ENCODE measurements around the gene ASGR2. TPM values are rescaled to one million over a fixed set of nuclear protein-coding genes. Genes with fewer than 3 reads are reported as not detected.
"Not testable (repeated sequence)": the region's sequence is repeated elsewhere in the genome, so short reads cannot be mapped to it uniquely, and the experiment has no call there.

The ASGR2 gene
- total RNA-seq, 1 experiment from 2014 or later, result not detected

DNA sequence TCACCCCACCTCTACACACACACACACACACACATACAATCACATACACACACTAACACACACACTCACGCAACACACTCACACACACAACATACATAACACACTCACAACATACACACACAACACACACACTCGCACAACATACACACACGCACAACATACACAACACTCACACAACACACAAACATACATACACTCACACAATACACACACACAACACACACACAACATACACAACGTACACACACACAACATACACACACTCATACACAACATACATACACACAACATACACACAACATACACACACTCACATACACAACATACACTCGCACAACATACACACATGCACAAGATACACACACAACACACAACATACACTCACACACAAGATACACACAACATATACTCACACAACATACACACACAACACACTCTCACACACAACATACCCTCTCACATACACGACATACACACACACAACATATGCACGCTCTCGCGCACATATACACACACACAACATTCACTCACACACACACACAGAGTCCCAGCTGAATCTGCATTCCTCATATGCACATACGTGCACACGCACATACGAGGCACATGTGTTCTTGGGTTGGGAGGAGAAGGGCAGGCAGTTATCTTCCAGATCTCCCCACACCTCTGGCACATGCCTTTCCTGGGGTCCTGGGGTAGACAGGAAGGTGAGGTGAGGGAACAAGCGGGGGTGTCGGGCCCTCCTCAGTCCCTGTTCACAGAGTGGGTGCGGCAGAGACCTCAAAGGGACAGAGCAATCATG, 1.1 kb downstream of the ASGR2 start:
- no peak overlapping the region for H3K4me3 ChIP-seq (ENCODE audit: insufficient read depth, low read depth, low read length)
- H3K27me3 ChIP-seq (ENCODE audit: control insufficient read depth, insufficient read depth, low read length), result no peaks in the 10 kb centered on the region
- no peaks in the 10 kb centered on the region for H3K36me3 ChIP-seq (replicated peaks; ENCODE audit: control insufficient read depth, insufficient read depth, low read length)
- DNase-seq, result no peak

DNA sequence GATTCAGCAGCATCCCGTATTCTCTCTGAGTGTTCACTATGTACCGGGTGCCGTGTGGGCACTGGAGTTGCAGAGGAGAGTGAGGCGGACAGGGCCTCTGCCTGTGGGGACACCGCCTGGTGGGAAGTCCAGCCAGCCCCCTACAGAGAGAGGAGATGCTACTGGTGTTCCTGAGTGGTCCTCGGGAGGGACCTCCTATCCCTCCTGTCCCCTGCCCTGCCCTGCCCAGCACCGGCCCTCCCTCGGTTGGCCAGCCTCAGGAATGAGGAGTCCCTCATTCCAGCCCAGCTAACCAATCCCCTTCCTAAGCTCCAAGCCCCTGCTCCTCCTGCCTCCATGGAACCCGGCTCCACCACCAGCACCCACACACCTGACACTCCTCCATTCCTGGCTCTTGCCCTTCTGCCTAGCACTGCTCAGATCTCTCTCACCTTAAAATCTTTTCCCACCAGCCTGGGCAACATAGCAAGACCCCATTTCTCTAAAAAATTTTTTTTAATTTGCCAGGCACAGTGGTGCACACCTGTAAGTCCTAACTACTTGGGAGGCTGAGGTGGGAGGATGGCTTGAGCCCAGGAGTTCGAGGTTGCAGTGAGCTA, 2.0 kb downstream of the ASGR2 start:
- H3K36me3 ChIP-seq (replicated peaks; ENCODE audit: control insufficient read depth, insufficient read depth, low read length), result no peaks in the 10 kb centered on the region
- H3K4me3 ChIP-seq (ENCODE audit: insufficient read depth, low read depth, low read length), result no peak overlapping the region
- no peaks in the 10 kb centered on the region for H3K27me3 ChIP-seq (ENCODE audit: control insufficient read depth, insufficient read depth, low read length)
- no peak for DNase-seq

DNA sequence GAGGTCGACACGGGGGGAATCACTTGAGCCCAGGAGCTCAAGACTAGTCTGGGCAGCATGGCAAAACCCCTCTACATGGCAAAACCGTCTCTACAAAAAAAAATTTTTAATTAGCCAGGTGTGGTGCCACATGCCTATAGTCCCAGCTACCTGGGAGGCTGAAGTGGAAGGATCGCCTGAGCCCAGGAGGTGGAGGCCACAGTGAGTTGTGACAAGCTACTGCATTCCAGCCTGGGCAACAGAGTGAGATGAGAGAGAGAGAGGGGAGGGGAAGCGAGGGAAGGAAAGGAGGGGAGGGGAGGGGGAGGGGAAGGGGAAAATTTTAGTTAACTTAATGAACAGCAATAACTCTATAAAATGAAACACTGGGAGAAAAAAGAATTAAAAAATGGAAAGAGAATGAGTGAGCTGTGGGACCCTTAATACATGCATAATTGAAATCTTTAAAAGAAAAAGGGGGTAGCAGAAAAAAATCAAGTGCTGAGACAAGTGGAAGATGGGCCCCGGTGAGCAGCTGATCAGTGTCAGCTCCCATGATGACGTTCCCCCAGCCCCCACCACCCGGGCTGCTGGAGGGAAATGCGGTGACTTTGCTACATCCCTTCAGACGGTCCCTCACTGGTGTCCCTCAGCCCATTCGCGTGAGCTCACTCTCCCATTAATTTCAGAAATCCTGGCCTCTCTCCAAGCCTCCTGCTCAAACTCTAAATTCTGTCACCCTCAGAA, 2.7 kb downstream of the ASGR2 start:
- DNase-seq, result no peak
- Histone ChIP-seq H3K27me3 (ENCODE audit: control insufficient read depth, insufficient read depth, low read length) (no peaks in the 10 kb centered on the region), H3K4me3 (ENCODE audit: insufficient read depth, low read depth, low read length) (no peak overlapping the region), H3K36me3 (replicated peaks; ENCODE audit: control insufficient read depth, insufficient read depth, low read length) (no peaks in the 10 kb centered on the region)

DNA sequence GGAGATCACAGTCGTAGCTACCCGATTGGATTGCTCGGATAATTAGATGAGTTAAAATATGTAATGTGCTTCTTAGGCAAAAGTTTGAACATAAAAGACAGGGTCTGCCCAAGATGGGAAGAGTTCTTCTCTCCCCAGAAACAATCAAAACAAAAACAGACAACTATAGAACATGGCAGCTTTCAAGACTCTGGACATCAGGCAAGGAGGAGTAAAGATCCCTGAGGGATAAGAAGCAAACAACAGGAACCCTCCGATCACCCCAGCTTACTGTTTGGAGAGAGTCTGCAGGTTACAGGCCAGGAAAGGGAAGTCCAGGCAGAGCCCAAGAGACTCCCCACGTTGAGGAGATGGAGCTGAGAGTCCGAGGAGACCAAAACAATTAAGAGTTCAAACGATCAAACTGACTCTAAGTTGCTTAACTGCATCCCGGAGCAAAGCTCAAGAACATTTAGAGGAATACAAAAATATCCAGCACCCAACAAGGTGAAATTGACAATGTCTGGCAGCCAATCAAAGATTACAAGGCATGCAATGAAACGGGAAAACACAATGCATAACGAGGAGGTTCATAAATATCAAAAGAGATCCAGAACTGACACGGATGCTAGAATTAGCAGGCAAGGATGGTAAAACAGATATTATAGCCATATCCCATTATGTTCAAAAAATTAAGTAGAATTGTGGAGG, 3.9 kb downstream of the ASGR2 start:
- no peak overlapping the region for H3K4me3 ChIP-seq (ENCODE audit: insufficient read depth, low read depth, low read length)
- DNase-seq, result no peak
- no peaks in the 10 kb centered on the region for H3K27me3 ChIP-seq (ENCODE audit: control insufficient read depth, insufficient read depth, low read length)
- H3K36me3 ChIP-seq (replicated peaks; ENCODE audit: control insufficient read depth, insufficient read depth, low read length), result no peaks in the 10 kb centered on the region

DNA sequence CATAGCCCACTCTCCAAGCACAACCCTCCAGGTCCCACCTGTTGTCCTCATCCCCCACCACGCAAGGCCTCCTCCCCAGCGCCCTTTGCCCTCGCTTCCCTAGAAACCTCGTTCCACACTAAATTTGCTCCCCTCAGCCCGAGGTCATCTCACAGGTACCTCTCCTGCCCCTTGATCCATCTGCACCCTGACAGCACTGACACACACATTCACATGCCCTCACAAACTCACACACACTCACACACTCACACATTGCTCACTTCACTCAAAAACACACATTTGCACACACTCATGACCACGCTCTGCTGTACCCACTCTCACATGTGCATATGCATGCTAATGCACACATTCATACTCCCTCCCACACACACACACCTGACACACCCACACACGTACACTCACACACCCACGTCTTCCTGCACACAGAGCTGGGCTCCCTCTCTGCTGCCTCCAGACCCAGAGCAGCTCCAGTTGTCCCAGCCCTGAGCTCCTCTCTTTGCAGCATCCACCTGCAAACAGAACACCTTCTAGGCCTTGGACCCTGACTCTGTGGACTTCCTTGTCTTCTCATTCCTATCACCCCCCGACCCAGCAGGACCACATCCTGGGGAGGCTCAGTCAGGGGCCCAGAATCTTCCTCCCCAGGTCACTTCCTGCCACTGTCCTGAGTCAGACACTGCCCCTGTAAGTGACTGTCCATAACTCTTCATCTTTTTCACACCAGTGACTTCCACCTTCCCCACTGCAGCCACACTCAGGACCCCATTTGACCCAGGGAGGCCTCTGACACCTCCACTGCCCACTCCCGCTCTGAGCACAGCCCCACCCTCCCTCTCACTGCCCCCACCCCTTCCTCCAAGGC, 4.9 kb downstream of the ASGR2 start:
- Histone ChIP-seq H3K36me3 (replicated peaks; ENCODE audit: control insufficient read depth, insufficient read depth, low read length) (no peaks in the 10 kb centered on the region), H3K27me3 (ENCODE audit: control insufficient read depth, insufficient read depth, low read length) (no peaks in the 10 kb centered on the region), H3K4me3 (ENCODE audit: insufficient read depth, low read depth, low read length) (no peak overlapping the region)
- no peak for DNase-seq

GRCh38 chr17:7108981-7109380, 5.6 kb downstream of the ASGR2 start:
- no peaks in the 10 kb centered on the region for H3K27me3 ChIP-seq (ENCODE audit: control insufficient read depth, insufficient read depth, low read length)
- no peaks in the 10 kb centered on the region for H3K36me3 ChIP-seq (replicated peaks; ENCODE audit: control insufficient read depth, insufficient read depth, low read length)
- no peak overlapping the region for H3K4me3 ChIP-seq (ENCODE audit: insufficient read depth, low read depth, low read length)
- DNase-seq, result no peak

GRCh38 chr17:7108560-7108925, 6.1 kb downstream of the ASGR2 start:
- no peak for DNase-seq
- H3K4me3 ChIP-seq (ENCODE audit: insufficient read depth, low read depth, low read length), result no peak overlapping the region
- no peaks in the 10 kb centered on the region for H3K27me3 ChIP-seq (ENCODE audit: control insufficient read depth, insufficient read depth, low read length)
- H3K36me3 ChIP-seq (replicated peaks; ENCODE audit: control insufficient read depth, insufficient read depth, low read length), result no peaks in the 10 kb centered on the region

- Histone ChIP-seq H3K27me3 (ENCODE audit: control insufficient read depth, insufficient read depth, low read length) (no peaks in the 10 kb centered on the region), H3K4me3 (ENCODE audit: insufficient read depth, low read depth, low read length) (no peak overlapping the region), H3K36me3 (replicated peaks; ENCODE audit: control insufficient read depth, insufficient read depth, low read length) (no peaks in the 10 kb centered on the region)
- no peak for DNase-seq
These were observed 6.6 kb downstream of the ASGR2 start for GRCh38 chr17:7107795-7108559.

GRCh38 chr17:7107012-7107754, 7.4 kb downstream of the ASGR2 start:
- no peak for DNase-seq
- Histone ChIP-seq H3K36me3 (replicated peaks; ENCODE audit: control insufficient read depth, insufficient read depth, low read length) (no peaks in the 10 kb centered on the region), H3K4me3 (ENCODE audit: insufficient read depth, low read depth, low read length) (no peak overlapping the region), H3K27me3 (ENCODE audit: control insufficient read depth, insufficient read depth, low read length) (no peaks in the 10 kb centered on the region; the same call in 1 of the 2 replicates)

DNA sequence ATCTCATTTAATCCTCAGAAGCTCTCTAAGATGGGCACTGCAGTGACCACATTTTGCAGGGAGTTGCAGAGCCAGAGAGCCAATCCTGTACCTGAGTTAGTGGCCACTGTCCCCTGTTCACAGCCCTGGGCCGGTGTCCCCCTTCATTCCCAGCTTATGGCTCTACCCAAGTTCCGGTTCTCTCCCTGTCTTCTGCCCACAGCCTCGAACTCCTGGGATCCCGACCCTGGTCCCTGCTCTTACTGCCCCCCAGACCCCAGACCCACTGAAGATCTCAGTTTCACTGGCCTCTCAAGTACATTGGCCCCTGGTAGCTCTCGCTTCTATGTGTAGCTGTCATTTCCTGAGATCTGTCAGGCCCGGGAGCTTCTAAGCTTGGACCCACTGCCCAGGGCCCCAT, 12.2 kb downstream of the ASGR2 start:
- DNase-seq, result no peak
- Histone ChIP-seq H3K36me3 (replicated peaks; ENCODE audit: control insufficient read depth, insufficient read depth, low read length) (no peaks in the 10 kb centered on the region), H3K27me3 (ENCODE audit: control insufficient read depth, insufficient read depth, low read length) (peaks cover 7% of the 10 kb centered on the region), H3K4me3 (ENCODE audit: insufficient read depth, low read depth, low read length) (no peak overlapping the region)

DNA sequence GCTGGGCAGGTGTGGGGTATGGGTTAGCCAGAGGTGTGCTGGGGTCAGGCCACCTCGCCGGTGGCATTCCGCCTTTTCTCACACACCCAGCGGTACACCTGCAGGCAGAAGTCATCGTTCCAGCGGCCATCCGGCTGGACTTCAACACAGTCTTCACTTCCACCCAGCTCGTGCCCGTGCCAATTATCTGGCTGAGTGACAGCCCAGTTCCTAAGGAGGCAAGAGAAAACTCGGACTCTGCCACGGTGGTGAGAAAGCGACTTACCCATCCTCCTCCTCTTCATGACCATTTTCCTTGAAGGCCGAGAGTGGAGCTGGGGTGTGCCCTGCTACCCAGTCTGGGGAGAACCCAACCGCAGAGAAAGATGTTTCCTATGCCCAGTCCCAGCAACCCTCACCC, 13.1 kb downstream of the ASGR2 start:
- Histone ChIP-seq H3K36me3 (replicated peaks; ENCODE audit: control insufficient read depth, insufficient read depth, low read length) (no peaks in the 10 kb centered on the region), H3K27me3 (ENCODE audit: control insufficient read depth, insufficient read depth, low read length) (peaks cover 7% of the 10 kb centered on the region)
- DNase-seq, result no peak

DNA sequence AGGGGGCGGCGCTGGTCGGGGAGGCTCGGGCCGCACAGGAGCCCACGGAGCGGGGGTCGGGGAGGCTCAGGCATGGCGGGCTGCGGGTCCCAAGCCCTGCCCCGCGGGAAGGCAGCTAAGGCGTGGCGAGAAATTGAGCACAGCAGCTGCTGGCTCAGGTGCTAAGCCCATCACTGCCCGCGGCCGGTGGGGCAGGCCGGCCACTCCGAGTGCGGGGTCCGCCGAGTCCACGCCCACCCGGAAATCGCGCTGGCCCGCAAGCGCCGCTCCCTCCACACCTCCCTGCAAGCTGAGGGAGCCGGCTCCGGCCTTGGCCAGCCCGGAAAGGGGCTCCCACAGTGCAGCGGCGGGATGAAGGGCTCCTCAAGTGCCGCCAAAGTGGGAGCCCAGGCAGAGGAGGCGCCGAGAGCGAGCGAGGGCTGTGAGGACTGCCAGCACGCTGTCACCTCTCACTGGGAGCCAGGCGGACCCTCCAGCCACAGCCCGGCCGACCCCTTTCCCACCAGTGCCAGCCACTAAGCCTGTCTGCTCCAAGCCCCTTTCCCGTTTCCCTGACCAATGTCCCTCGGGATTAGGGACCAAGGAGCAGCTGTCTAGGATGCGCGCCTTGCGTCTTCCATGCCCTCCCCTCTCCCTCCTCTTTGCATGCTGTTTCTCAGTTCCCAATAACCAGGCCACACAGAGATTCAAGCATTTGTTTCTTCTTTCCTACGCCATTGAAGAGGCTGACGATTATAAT, 13.8 kb downstream of the ASGR2 start:
- H3K36me3 ChIP-seq (replicated peaks; ENCODE audit: control insufficient read depth, insufficient read depth, low read length); H3K27me3 ChIP-seq (ENCODE audit: control insufficient read depth, insufficient read depth, low read length): not testable (repeated sequence)
- peak; percentile 47 for DNase-seq
- peak overlapping the region; percentile 26; the same call in 1 of the 2 replicates for H3K4me3 ChIP-seq (ENCODE audit: insufficient read depth, low read depth, low read length)

More for the DNA sequence above, 13.1 kb downstream of the ASGR2 start:
- H3K4me3 ChIP-seq (ENCODE audit: insufficient read depth, low read depth, low read length), result no peak overlapping the region

All from H7 (cell line).